ENCODE data around the gene RHBDF1. TPM values are rescaled to one million over a fixed set of nuclear protein-coding genes. Genes with fewer than 3 reads are reported as not detected.
"Not testable (repeated sequence)": the region's sequence is repeated elsewhere in the genome, so short reads cannot be mapped to it uniquely, and the experiment has no call there.

Gene RHBDF1
- total RNA-seq, 1 donor from 2014 or later: 0.52 TPM

DNA sequence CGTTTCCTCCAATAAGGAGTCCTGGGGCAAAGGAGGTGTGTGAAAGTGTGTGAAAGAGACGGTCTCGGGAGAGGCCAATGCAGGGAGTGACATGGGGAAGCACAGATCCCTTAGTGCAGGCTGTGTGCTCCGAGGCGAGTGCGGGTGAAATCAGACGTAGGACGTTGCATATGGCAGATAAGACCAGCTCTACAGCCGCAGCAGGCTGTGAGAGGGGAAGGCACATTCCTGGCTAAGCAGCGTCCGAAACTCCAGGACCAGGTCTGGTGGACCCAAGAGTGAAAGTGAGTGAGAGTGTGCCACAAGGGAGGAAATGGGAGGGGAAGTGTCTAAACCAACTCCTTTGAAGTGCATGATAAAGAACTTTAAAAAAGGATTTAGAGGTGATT lies 30.4 kb downstream of the RHBDF1 start:
- Mint-ChIP-seq H3K27ac (peak overlapping the region; percentile 3), H3K4me3 (no peak overlapping the region), H3K9me3 (no peaks in the 10 kb centered on the region), H3K4me1 (ENCODE audit: low read depth) (peaks cover 36% of the 10 kb centered on the region), H3K36me3 (ENCODE audit: low read depth) (peaks cover 40% of the 10 kb centered on the region), H3K27me3 (ENCODE audit: insufficient read depth) (no peaks in the 10 kb centered on the region)
- no peak for DNase-seq (ENCODE audit: low spot score)
- intact Hi-C loops (cut with micrococcal nuclease): no loop called here

DNA sequence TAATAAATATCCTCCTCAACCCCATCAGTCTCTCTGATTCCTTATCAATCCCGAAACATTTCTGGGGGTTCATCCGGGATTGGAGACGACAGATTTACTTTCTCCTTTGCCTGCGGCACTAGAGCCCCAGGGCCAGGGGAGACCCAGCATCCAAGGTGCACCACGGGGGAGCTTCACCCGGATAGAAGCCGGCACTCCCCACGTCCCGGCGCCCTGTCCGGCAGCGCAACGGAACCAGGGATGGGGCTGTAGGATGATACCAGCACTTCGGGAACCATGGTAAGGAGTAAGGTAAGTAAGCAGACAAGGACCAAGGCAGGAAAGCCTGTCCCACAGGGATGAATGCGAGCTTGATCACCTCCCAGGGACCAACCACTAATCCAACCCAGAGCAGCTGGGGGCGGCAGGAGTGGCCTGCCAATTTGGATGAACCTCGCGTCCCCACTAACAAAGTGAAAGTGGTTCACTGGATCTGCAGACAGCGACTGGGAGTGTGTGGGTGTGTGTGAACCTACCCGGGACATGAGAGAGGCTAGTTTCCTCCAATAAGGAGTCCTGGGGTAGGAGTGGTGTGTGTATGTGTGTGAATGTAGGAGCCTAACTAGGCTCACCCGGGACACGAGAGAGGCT lies 30.9 kb downstream of the RHBDF1 start:
- H3K4me3 Mint-ChIP-seq: no peak overlapping the region
- H3K4me1 Mint-ChIP-seq (ENCODE audit: low read depth): peaks cover 35% of the 10 kb centered on the region
- peaks cover 39% of the 10 kb centered on the region for H3K36me3 Mint-ChIP-seq (ENCODE audit: low read depth)
- H3K27ac Mint-ChIP-seq: no peak overlapping the region
- H3K27me3 Mint-ChIP-seq (ENCODE audit: insufficient read depth): no peaks in the 10 kb centered on the region
- intact Hi-C loops (cut with micrococcal nuclease): no loop called here
- H3K9me3 Mint-ChIP-seq: no peaks in the 10 kb centered on the region
- no peak for DNase-seq (ENCODE audit: low spot score)

DNA sequence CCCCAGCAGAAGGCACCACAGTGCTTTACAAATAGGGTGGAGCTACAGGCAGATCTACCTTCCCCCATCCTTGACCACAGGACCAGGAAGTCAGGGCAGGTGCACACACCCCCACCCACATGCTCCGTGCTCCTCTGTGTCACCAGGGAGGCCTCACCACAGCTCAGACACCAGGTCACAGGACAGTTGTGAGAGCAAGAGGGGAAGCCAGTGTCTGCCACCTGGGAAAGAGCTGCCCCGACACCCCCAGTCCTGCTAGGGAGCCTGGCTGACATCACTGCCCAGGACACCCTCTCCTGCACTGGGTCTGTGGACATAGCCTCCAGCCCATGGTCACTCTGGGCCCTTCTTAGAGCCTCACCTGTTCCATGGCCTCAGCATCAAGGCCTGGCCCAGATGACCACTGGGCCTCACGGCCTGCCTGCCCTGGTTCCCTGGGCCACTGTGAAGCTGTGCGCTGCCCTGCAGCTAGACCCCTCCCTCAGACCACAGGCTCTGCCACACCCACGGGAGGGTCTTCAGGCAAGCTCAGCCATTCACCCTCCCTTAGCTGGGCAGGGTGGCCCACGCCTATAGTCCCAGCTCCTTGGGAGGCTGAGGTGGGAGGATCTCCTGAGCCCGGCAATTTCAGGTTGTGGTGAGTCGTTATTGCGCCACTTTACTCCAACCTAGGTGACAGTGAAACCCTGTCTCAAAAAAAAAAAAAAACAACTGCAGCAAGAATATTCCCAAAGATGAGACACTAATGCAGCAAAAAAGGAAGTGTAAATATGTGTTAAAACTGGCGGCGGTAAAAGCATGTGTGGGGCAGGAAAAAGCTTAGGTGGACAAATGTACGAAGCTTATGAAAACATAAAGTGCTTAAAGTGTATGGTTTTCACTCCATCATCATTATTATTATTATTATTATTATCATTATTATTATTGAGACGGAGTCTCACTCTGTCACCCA lies 33.2 kb downstream of the RHBDF1 start:
- Mint-ChIP-seq H3K27ac (peak overlapping the region; percentile 23), H3K4me1 (ENCODE audit: low read depth) (peaks cover 35% of the 10 kb centered on the region), H3K9me3 (no peaks in the 10 kb centered on the region), H3K27me3 (ENCODE audit: insufficient read depth) (no peaks in the 10 kb centered on the region), H3K36me3 (ENCODE audit: low read depth) (peaks cover 31% of the 10 kb centered on the region), H3K4me3 (no peak overlapping the region)
- intact Hi-C loops (cut with micrococcal nuclease): no loop called here
- DNase-seq (ENCODE audit: low spot score): peak; percentile 46

GRCh38 chr16:38206-38605 lies 34.2 kb downstream of the RHBDF1 start:
- H3K4me3 Mint-ChIP-seq; H3K27me3 Mint-ChIP-seq (ENCODE audit: insufficient read depth); intact Hi-C loops (cut with micrococcal nuclease): not testable (repeated sequence)

DNA sequence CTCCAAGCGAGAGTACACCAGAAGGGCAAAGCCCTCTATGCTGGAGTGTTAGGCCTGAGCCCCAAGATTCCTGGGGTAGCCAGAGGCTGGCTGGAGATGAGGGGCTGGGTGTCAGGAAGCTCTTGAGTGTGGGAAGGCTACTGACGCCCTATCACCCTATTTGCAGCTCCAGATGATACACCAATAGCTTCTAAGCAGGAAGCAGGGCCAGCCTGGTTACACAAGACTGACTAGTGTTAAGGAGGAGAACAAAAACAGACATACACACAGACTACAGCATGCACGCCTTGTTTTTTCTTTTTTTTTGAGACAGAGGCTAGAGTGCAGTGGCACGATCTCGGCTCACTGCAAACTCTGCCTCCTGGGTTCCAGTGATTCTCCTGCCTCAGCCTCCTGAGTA lies 34.9 kb downstream of the RHBDF1 start:
- Mint-ChIP-seq H3K4me3 (no peak overlapping the region), H3K27me3 (ENCODE audit: insufficient read depth) (no peaks in the 10 kb centered on the region), H3K27ac (no peak overlapping the region), H3K36me3 (ENCODE audit: low read depth) (peaks cover 17% of the 10 kb centered on the region), H3K4me1 (ENCODE audit: low read depth) (peaks cover 27% of the 10 kb centered on the region), H3K9me3 (no peaks in the 10 kb centered on the region)
- no peak for DNase-seq (ENCODE audit: low spot score)
- intact Hi-C loops (cut with micrococcal nuclease): no loop called here

More at GRCh38 chr16:38206-38605, 34.2 kb downstream of the RHBDF1 start:
- peaks cover 24% of the 10 kb centered on the region for H3K36me3 Mint-ChIP-seq (ENCODE audit: low read depth)
- not testable (repeated sequence) for DNase-seq (ENCODE audit: low spot score); H3K9me3 Mint-ChIP-seq; H3K27ac Mint-ChIP-seq
- H3K4me1 Mint-ChIP-seq (ENCODE audit: low read depth): peaks cover 34% of the 10 kb centered on the region

- Mint-ChIP-seq H3K9me3 (no peaks in the 10 kb centered on the region), H3K4me1 (ENCODE audit: low read depth) (peaks cover 19% of the 10 kb centered on the region), H3K4me3 (no peak overlapping the region), H3K27ac (peak overlapping the region; percentile 26), H3K27me3 (ENCODE audit: insufficient read depth) (no peaks in the 10 kb centered on the region), H3K36me3 (ENCODE audit: low read depth) (peaks cover 7% of the 10 kb centered on the region)
- intact Hi-C loops (cut with micrococcal nuclease): no loop called here
- no peak for DNase-seq (ENCODE audit: low spot score)
Measured at GRCh38 chr16:36336-36984, 36.0 kb downstream of the RHBDF1 start.

GRCh38 chr16:35678-36305 lies 36.6 kb downstream of the RHBDF1 start:
- Mint-ChIP-seq H3K9me3 (no peaks in the 10 kb centered on the region), H3K36me3 (ENCODE audit: low read depth) (peaks cover 2% of the 10 kb centered on the region), H3K4me3 (no peak overlapping the region), H3K27me3 (ENCODE audit: insufficient read depth) (no peaks in the 10 kb centered on the region), H3K27ac (peak overlapping the region; percentile 26), H3K4me1 (ENCODE audit: low read depth) (peaks cover 19% of the 10 kb centered on the region)
- intact Hi-C loops (cut with micrococcal nuclease): no loop called here
- no peak for DNase-seq (ENCODE audit: low spot score)

DNA sequence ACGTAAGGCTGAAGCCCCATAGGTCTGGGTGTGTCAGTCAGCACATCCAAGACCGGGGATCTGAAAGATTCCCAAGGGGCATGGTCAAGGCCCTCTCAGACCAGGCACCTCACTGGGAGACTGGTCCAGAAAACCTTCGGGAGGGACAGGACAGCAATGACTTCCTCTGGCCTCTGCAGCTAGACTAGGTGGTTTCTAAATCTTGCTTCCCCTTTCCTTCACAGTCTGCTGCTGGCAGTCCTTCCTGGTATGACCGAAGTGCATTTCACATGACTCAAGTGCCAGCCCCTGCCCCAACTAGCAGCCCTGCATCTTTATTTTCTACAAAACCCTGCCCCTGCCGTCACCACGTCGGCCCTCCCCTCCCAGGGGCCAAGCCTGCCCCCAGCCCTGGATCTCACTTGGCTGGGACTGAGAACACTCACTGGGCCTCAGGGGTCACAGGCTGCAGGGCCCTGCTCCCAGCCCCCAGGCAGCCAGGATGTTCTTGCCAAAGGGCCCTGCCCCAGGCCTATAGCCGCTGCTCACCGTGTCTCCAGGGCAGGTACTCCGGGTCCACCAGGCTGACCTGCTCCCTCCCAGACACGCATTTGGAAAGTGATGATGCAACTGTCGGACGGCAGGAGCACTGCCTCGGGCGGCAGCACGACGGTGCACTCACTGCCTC lies 37.3 kb downstream of the RHBDF1 start:
- no peak for DNase-seq (ENCODE audit: low spot score)
- H3K4me3 Mint-ChIP-seq: no peak overlapping the region
- no peaks in the 10 kb centered on the region for H3K9me3 Mint-ChIP-seq
- no peak overlapping the region for H3K27ac Mint-ChIP-seq
- H3K27me3 Mint-ChIP-seq (ENCODE audit: insufficient read depth): no peaks in the 10 kb centered on the region
- peaks cover 19% of the 10 kb centered on the region for H3K4me1 Mint-ChIP-seq (ENCODE audit: low read depth)
- H3K36me3 Mint-ChIP-seq (ENCODE audit: low read depth): peaks cover 2% of the 10 kb centered on the region
- intact Hi-C loops (cut with micrococcal nuclease): no loop called here

- H3K4me3 Mint-ChIP-seq: no peak overlapping the region
- no peak overlapping the region for H3K27ac Mint-ChIP-seq
- no peak for DNase-seq (ENCODE audit: low spot score)
- H3K27me3 Mint-ChIP-seq (ENCODE audit: insufficient read depth): no peaks in the 10 kb centered on the region
- no peaks in the 10 kb centered on the region for H3K9me3 Mint-ChIP-seq
- H3K4me1 Mint-ChIP-seq (ENCODE audit: low read depth): peaks cover 18% of the 10 kb centered on the region
- H3K36me3 Mint-ChIP-seq (ENCODE audit: low read depth): peaks cover 2% of the 10 kb centered on the region
- intact Hi-C loops (cut with micrococcal nuclease): no loop called here
Measured at GRCh38 chr16:34648-34987, 37.8 kb downstream of the RHBDF1 start.

GRCh38 chr16:33877-34647 lies 38.4 kb downstream of the RHBDF1 start:
- H3K27ac Mint-ChIP-seq: no peak overlapping the region
- peaks cover 12% of the 10 kb centered on the region for H3K4me1 Mint-ChIP-seq (ENCODE audit: low read depth)
- H3K27me3 Mint-ChIP-seq (ENCODE audit: insufficient read depth): no peaks in the 10 kb centered on the region
- H3K36me3 Mint-ChIP-seq (ENCODE audit: low read depth): peaks cover 2% of the 10 kb centered on the region
- no peak overlapping the region for H3K4me3 Mint-ChIP-seq
- H3K9me3 Mint-ChIP-seq: no peaks in the 10 kb centered on the region
- intact Hi-C loops (cut with micrococcal nuclease): no loop called here
- no peak for DNase-seq (ENCODE audit: low spot score)

GRCh38 chr16:33154-33876 lies 39.1 kb downstream of the RHBDF1 start:
- intact Hi-C loops (cut with micrococcal nuclease); DNase-seq (ENCODE audit: low spot score); H3K4me1 Mint-ChIP-seq (ENCODE audit: low read depth); H3K27ac Mint-ChIP-seq; H3K27me3 Mint-ChIP-seq (ENCODE audit: insufficient read depth); H3K4me3 Mint-ChIP-seq; H3K9me3 Mint-ChIP-seq; H3K36me3 Mint-ChIP-seq (ENCODE audit: low read depth): not testable (repeated sequence)
